Tracheal epithelial cell (primary cell): Measurements from ENCODE around the gene SH3BP1. TPM values are rescaled to one million over a fixed set of nuclear protein-coding genes. Genes with fewer than 3 reads are reported as not detected.

Experiments
- total RNA-seq: library from RNA; depleted of rRNA; stranded (reverse); fragments of >200 nt; gene quantifications from 2 replicates; pipeline ENCODE4 v1.2.1, GENCODE V29; 2014

SH3BP1 gene, protein sequence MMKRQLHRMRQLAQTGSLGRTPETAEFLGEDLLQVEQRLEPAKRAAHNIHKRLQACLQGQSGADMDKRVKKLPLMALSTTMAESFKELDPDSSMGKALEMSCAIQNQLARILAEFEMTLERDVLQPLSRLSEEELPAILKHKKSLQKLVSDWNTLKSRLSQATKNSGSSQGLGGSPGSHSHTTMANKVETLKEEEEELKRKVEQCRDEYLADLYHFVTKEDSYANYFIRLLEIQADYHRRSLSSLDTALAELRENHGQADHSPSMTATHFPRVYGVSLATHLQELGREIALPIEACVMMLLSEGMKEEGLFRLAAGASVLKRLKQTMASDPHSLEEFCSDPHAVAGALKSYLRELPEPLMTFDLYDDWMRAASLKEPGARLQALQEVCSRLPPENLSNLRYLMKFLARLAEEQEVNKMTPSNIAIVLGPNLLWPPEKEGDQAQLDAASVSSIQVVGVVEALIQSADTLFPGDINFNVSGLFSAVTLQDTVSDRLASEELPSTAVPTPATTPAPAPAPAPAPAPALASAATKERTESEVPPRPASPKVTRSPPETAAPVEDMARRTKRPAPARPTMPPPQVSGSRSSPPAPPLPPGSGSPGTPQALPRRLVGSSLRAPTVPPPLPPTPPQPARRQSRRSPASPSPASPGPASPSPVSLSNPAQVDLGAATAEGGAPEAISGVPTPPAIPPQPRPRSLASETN
- total RNA-seq = 28.1 and 42.4 TPM in 2 replicates

DNA sequence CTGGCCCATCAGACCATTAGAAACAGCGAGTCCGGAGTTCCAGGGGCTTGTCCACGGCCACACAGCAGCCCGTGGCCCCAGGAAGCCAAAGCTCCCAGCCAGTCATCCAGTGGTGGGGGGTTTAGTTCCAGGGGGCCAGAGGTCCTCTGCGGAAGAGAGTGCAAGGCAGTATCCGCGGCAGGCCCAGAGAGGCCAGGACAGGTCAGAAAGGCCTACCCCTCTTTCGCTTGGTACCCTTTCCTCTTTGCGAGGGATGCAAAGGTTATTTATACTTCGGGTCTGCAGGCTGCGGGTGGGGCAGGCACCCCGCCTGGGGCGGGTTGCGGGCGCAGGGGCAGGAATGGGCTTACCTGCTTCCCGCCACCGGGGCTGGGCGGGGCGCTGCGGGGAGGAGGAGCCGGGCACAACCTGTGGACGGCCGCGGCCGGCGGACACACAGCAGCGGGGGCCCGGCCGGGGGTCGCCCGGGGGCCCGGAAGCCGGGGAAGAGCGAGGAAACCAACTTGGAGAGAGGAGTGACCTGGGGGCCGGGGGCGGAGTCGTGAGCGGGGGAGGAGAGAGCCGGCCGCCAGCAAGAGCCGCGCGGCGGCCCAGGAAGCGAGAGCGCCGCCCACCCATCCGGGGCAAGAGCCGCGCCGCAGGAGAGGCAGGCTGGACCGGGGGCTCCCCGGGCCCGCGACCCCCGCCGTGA lies at the start of gene SH3BP1:
TSS of gene SH3BP1 (plus strand) at position 600 of the 691 bp plus-strand sequence. CDS start 119 bp downstream, outside the sequence.

DNA sequence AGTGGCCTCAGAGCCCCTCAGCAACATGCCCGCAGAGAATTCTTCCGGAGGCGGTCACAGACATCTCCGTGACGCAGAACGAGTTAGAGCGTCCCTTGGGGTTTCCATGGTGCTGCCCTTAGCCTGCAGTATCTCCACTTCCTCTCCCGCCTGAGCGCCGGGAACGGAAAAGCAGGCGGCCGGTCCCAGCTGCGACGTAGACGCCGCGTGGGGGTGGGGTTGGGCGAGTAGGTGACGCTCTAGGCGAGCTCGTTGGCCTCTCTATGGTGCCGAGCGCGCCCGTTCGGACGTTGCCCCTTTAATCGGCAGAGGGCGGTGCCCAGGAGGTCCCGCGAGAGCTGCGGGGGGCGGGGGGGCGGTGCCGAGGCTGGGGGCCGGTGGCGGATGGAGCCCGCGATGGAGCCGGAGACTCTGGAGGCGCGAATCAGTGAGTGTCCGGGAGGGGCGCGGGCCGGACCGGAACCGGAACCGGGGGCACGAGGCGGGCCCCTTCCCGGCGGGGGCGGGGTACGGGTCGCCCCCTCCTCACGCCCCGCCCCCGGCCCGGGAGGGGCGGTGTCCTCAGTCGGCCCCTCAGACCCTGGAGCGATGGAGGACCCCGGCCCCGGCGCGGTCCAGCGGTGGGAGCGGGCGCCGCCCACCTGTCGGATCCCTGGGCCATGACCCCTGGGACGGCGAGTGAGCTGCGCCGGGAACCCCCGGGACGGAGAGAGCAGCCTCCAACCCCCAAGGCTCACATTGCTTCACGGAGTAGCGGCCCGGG lies 30.8 kb upstream of the SH3BP1 start, which contains the start of gene GGA1:
TSS of gene GGA1 (plus strand) at position 358 of the 763 bp plus-strand sequence. CDS start at position 385, 27 bp downstream.

DNA sequence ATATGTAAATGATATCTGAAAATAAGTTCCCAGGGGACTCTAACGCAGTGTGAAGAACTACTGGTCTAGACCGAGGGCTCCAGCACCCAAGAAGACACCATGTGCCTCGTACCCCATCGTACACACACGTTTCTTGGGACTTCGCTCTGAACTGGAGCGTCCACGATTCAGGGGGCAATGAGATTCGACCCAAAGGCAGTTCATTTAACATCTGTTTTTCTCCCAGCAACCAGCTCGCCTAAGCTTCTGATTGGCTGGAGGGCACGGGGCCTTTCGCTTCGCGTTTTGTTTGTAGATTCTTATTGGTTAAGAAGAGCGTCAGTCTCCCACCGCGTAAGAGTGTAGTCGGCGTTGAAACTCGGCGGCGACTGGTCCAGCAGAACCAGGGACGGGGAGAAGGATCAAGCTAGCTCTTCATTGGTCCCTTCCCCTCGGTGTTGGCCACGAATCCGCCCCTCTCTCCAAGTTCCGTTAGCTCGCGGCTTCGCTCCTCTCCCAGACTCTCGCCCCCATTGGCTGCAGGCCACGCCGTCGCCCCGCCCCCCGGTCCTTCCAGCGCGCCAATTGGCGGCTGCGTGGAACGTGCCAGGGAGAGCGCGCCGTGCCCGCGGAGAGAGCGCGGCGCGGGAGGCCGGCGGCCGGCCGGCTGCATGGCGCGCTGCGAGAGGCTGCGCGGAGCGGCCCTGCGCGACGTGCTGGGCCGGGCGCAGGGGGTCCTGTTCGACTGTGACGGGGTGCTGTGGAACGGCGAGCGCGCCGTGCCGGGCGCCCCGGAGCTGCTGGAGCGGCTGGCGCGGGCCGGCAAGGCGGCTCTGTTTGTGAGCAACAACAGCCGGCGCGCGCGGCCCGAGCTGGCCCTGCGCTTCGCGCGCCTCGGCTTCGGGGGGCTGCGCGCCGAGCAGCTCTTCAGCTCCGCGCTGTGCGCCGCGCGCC lies 18.9 kb downstream of the SH3BP1 start, which contains the start of gene PDXP:
TSS of gene PDXP (plus strand) at position 591 of the 933 bp plus-strand sequence. CDS start at position 651, 60 bp downstream.

DNA sequence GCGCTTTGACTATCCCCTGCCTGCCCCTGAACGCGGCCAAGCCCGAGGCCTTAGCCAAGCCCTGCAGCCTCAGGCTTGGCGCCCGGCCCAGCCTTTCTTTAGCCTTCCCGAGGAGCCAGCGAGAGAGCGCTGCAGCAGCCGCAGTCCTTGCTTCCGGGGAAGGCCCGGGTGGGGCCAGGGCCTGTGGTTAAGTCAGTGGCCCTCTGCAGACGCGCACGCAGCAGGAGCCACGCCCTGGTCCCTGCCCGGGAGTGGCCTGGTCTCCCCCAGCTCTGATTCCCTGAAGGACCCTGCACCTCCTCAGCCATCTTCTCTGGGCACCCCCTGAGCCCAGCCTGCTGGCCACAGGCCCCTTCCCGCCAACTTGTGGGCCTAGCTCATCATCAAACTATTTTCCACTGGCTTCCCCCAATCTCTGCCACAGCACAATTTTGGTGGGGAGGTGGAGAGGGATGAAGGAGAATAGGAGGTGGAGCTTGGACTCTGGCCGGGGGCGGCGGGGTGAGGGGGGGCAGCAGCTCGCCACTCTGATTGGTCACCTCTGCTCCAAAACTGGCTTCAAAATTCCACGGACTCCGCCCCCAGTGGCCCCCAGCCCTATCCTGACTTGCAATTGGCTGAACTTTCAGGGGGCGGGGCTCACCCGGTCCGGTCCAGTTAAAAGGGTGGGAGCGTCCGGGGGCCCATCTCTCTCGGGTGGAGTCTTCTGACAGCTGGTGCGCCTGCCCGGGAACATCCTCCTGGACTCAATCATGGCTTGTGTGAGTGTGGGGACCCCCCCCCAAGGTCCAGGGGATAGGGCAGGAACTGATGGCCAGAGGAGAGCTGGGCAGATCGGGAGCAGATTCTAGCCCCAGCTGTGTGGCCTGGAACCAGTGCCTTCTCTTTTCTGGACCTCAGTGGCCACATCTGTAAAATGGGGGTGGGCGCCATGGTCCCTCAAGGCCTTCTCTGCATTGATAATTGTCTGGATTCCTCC lies 35.8 kb downstream of the SH3BP1 start, which contains the start of gene LGALS1:
TSS of gene LGALS1 (plus strand) at position 686 of the 979 bp plus-strand sequence. CDS start at position 753, 67 bp downstream.

DNA sequence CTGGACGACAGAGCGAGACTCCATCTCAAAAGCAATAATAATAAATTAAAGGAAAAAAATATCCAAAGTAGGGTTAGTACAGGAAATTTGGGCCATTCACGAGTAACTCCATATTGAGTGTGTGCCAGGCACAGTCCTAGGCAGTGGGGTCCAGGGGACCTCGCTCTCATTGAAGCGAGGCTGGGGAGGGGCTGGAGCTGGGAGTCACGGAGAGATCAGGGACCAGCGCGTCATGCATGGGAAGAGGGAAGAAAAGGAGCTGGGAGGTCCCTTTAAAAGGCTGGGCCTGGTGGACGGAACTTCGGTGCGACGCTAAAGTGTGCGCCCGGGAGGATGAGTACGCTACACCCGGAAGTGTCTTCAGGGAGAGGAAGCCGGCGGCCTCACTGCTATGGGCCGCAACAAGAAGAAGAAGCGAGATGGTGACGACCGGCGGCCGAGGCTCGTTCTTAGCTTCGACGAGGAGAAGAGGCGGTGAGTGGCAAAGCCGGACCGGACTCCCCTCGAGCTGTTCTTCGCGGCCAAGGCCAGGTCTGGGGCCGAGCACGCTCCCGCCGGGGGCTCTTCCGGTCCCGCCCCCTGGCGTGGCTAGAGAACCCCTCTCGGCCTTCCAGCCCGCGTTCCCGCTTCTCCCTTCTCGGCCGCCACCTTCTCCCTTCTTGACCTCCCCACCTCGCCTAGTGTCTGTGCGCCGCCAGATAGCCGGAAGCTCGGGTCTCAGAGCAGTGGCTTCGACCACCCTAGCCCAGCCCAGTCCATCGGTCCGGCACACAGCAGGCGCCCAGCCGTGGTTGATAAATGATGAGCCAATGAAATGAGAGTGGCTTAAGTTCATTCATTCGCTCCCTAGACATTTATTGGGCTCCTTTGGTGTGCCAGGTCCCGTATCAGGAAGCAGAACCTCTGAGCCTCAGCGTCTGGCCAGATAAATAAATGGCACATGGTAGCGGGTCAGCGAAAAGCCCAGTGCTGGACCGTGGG lies 46.8 kb downstream of the SH3BP1 start, which contains the start of gene NOL12:
TSS of gene NOL12 (plus strand) at position 342 of the 981 bp plus-strand sequence. CDS start at position 392, 50 bp downstream.

DNA sequence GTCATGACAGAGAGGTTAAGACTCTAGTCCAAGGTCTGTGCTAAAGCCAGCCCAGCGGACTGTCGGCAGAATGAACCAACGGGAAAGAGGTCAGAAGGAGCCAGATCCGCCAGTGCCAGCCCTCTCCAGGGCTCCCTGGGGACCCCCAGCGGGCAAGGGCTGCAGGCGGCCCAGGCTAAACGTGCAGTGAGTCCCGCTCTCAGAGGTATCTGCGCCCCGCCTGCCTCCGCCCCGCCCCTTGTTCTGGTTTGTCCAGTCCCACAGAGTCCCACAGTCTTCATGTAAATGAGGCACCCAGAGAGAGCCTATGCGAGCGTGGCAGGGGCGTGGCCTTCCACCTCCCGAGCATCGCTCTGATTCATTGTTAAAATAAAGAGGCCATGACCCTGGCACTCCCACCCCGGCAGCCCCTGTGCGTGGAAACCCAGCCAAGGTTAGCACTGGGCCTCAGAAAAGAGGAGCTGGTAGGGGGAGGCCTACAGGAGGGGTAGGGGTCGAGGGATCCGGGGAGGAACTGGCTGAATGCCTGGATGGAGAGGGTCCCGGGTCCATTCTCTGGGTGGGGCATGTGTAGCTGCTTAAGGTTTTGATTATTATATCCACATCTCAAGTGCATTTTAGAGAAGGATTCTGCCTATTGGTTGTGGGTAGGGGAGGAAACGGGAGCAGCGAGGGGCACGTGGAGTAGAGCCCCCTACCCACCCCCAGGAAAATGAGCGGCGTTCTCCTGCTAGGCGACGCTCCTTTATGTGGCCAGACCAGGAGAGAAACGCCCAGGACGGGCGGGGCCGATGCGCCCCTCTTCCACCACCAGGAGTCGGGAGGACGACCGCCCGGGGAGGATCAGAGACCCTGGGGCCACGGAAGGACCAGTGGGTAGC lies 57.4 kb downstream of the SH3BP1 start, which contains the start of gene TRIOBP:
TSS of gene TRIOBP (plus strand) at position 392 of the 881 bp plus-strand sequence. CDS start 4,318 bp downstream, outside the sequence.

Other genes with a start within 250 kb of the SH3BP1 start
- 0.64 and 1.9 TPM in 2 replicates for gene ELFN2, start 212.2 kb upstream of the SH3BP1 start, total RNA-seq
- gene MFNG, start 153.3 kb upstream of the SH3BP1 start, total RNA-seq = 0.43 and 2.2 TPM in 2 replicates
- gene CARD10, start 120.3 kb upstream of the SH3BP1 start, total RNA-seq = 16.4 and 34.2 TPM in 2 replicates
- gene CDC42EP1, start 79.2 kb upstream of the SH3BP1 start, total RNA-seq = 11.7 and 36.1 TPM in 2 replicates
- not detected in 2 replicates for gene LGALS2, start 59.6 kb upstream of the SH3BP1 start, total RNA-seq
- 31.1 and 41.7 TPM in 2 replicates for gene GGA1, start 30.8 kb upstream of the SH3BP1 start, total RNA-seq
- gene PDXP, start 19.1 kb downstream of the SH3BP1 start, total RNA-seq = 9.2 and 10.0 TPM in 2 replicates
- gene LGALS1, start 36.0 kb downstream of the SH3BP1 start, total RNA-seq = 1,268 and 2,738 TPM in 2 replicates
- 20.0 and 35.9 TPM in 2 replicates for gene NOL12, start 46.7 kb downstream of the SH3BP1 start, total RNA-seq
- 49.0 and 54.7 TPM in 2 replicates for gene TRIOBP, start 57.4 kb downstream of the SH3BP1 start, total RNA-seq
- 23.4 and 26.4 TPM in 2 replicates for gene GCAT, start 168.3 kb downstream of the SH3BP1 start, total RNA-seq
- not detected in 2 replicates for gene GALR3, start 183.7 kb downstream of the SH3BP1 start, total RNA-seq
- gene ANKRD54, start 204.7 kb downstream of the SH3BP1 start, total RNA-seq = 15.8 and 20.0 TPM in 2 replicates
- 380 and 527 TPM in 2 replicates for gene EIF3L, start 209.8 kb downstream of the SH3BP1 start, total RNA-seq